Spleen (tissue), 7 donors: ENCODE data around the gene MAD2L1BP.

ENCODE experiments used
- POLR2A ChIP-seq, 3 donors: fragments of 450-650 bp; IDR thresholded peaks; one replicate each; pipeline ENCODE4 v1.5.1; 2017; ENCODE audit warnings: antibody characterized with exemption in 3 of 3, mild to moderate bottlenecking in 1 of 3
- POLR2AphosphoS5 ChIP-seq, 3 donors: sonication (generic); formaldehyde crosslinking; IDR thresholded peaks; one replicate each; pipeline ENCODE4 v1.5.1; 2017; ENCODE audit warnings: antibody characterized with exemption in 3 of 3
- TF ChIP-seq, protein P1 (sequence below), 11 experiments: fragments of 200-600 bp in 7 of 11; fragments of 450-650 bp in 4 of 11; sonication (generic) in 4 of 11; IDR thresholded peaks in 8 of 11; conservative IDR thresholded peaks in 3 of 11; 1 replicate in 7 of 11; 2 replicates in 4 of 11; pipeline versions ENCODE4 v1.4.0 to v1.8.0; 2016 to 2021; ENCODE audit warnings: antibody characterized with exemption in 11 of 11, inconsistent platforms in 4 of 11, mild to moderate bottlenecking in 1 of 11
- donor health status: DM: no; HTN: no; CAD: no; lungs with moderate emphysema.
- donor health status: DM: no; HTN: no; CAD: no.
- donor health status: DM: no; HTN: no; CAD: no.

DNA sequence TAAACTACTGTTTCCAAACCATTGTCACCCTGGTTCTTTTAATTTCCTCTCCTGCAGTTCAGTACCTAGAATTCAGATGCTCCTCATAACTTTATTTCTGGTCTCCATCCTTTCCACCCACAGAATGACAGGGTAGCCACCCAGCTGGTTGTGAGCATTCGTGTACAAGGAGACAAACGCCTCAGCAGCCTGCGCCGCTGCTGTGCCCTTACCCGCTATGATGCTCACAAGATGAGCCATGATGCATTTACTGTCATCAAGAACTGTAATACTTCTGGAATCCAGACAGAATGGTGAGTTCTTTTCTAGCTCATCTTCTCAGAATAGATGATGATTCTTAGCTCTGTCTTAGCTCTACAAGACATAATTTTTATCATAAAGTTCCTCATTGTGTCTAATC, 25.2 kb upstream of the MAD2L1BP start:
- TF ChIP-seq, protein P1, sequence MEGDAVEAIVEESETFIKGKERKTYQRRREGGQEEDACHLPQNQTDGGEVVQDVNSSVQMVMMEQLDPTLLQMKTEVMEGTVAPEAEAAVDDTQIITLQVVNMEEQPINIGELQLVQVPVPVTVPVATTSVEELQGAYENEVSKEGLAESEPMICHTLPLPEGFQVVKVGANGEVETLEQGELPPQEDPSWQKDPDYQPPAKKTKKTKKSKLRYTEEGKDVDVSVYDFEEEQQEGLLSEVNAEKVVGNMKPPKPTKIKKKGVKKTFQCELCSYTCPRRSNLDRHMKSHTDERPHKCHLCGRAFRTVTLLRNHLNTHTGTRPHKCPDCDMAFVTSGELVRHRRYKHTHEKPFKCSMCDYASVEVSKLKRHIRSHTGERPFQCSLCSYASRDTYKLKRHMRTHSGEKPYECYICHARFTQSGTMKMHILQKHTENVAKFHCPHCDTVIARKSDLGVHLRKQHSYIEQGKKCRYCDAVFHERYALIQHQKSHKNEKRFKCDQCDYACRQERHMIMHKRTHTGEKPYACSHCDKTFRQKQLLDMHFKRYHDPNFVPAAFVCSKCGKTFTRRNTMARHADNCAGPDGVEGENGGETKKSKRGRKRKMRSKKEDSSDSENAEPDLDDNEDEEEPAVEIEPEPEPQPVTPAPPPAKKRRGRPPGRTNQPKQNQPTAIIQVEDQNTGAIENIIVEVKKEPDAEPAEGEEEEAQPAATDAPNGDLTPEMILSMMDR (IDR thresholded peaks at IDR 0.05 in 8 of 11, conservative IDR thresholded peaks at IDR 0.05 in 3 of 11), result no peak
- TF ChIP-seq POLR2A (IDR thresholded peaks at IDR 0.05), result no peak
- TF ChIP-seq POLR2AphosphoS5 (IDR thresholded peaks at IDR 0.05), result no peak
